ENCODE data around the gene CUX1.
"Not testable (repeated sequence)": the region's sequence is repeated elsewhere in the genome, so short reads cannot be mapped to it uniquely, and the experiment has no call there.

The CUX1 gene

GRCh38 chr7:101803203-101804087 is 14.0 kb upstream of the CUX1 start:
- no peak for DNase-seq

- DNase-seq, result no peak
Observed at GRCh38 chr7:101804088-101804963, 13.1 kb upstream of the CUX1 start.

GRCh38 chr7:101804967-101805366 is 12.5 kb upstream of the CUX1 start:
- no peak for DNase-seq

- DNase-seq, result no peak
Observed at GRCh38 chr7:101812595-101812994, 4.8 kb upstream of the CUX1 start.

- no peak for DNase-seq
Observed at GRCh38 chr7:101813402-101814019, 3.9 kb upstream of the CUX1 start.

- DNase-seq, result peak; percentile 79
Observed at GRCh38 chr7:101814081-101814990, 3.1 kb upstream of the CUX1 start.

GRCh38 chr7:101814991-101815825 is 2.2 kb upstream of the CUX1 start:
- peak; percentile 66 for DNase-seq

GRCh38 chr7:101815826-101816594 is 1.4 kb upstream of the CUX1 start:
- DNase-seq, result peak; percentile 84

GRCh38 chr7:101816595-101817470 is 593 bp upstream of the CUX1 start:
- DNase-seq, result peak; percentile 65

GRCh38 chr7:101818287-101819071 is 1.1 kb downstream of the CUX1 start:
- no peak for DNase-seq

GRCh38 chr7:101819183-101819582 is 1.8 kb downstream of the CUX1 start:
- DNase-seq, result no peak

GRCh38 chr7:101819913-101820522 is 2.6 kb downstream of the CUX1 start:
- DNase-seq, result no peak

- no peak for DNase-seq
Observed at GRCh38 chr7:101820703-101821102, 3.3 kb downstream of the CUX1 start.

GRCh38 chr7:101822632-101823031 is 5.2 kb downstream of the CUX1 start:
- not testable (repeated sequence) for DNase-seq

- no peak for DNase-seq
Observed at GRCh38 chr7:101823096-101823495, 5.7 kb downstream of the CUX1 start.

- no peak for DNase-seq
Observed at GRCh38 chr7:101823596-101823995, 6.2 kb downstream of the CUX1 start.

GRCh38 chr7:101824440-101824839 is 7.0 kb downstream of the CUX1 start:
- DNase-seq, result no peak

All from 8988T (cell line).